Measurements from ENCODE around the gene ZNF280D.

ZNF280D gene

DNA sequence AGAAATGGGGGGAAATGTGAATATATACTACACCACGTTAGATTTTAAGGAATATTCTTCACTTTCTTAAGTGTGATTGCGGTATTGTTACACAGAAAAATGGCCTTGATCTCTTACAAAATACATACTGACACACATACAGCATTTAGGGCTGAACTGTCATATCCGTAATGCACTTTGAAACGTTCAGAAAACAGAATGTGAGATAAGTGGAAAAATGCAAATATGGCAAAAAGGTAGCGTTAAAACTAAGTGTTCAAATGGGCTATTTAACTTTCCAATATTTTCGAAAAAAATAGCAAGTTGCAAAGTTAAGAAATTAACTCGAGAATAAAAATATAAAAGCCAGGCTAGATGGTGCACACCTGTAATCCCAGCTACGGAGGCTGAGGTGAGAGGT is 1.8 kb downstream of the ZNF280D start:
- Histone ChIP-seq H2BK120ac (ENCODE audit: low read depth, low read length) (no peak overlapping the region), H3K36me3 (replicated peaks in 1 of 2; ENCODE audit: control insufficient read depth in 2 of 2, insufficient read depth in 2 of 2, low read length in 2 of 2) (no peaks in the 10 kb centered on the region), H2BK12ac (ENCODE audit: low read length) (no peak overlapping the region), H2BK15ac (ENCODE audit: low read length) (no peak overlapping the region), H3K9ac (ENCODE audit: low read depth, low read length, poor library complexity) (no peak overlapping the region), H2AK5ac (ENCODE audit: low read depth, low read length) (no peak overlapping the region), H3K27ac (replicated peaks; ENCODE audit: low read length) (no peak overlapping the region), H3K23ac (ENCODE audit: low read depth, low read length, poor library complexity) (no peak overlapping the region), H3K4me3 (ENCODE audit: low read length in 2 of 2) (no peak overlapping the region), H2AFZ (ENCODE audit: low read length) (no peak overlapping the region), H3K9me3 (replicated peaks in 1 of 2; ENCODE audit: control insufficient read depth in 2 of 2, insufficient read depth in 1 of 2, low read depth in 1 of 2, low read length in 2 of 2) (peaks cover 3 to 6% of the 10 kb centered on the region in 2 donors), H3K4ac (ENCODE audit: low read length) (no peak overlapping the region), H2BK5ac (ENCODE audit: low read length) (no peak overlapping the region), H3K14ac (ENCODE audit: low read length) (no peak overlapping the region), H3K79me1 (ENCODE audit: low read depth, low read length) (no peaks in the 10 kb centered on the region), H3K27me3 (ENCODE audit: control insufficient read depth in 3 of 3, insufficient read depth in 3 of 3, low read depth in 1 of 3, low read length in 3 of 3) (no peaks in the 10 kb centered on the region), H4K91ac (ENCODE audit: low read depth, low read length, poor library complexity) (no peak overlapping the region), H4K8ac (ENCODE audit: low read depth, low read length) (no peak overlapping the region), H3K4me1 (ENCODE audit: control insufficient read depth in 2 of 2, insufficient read depth in 1 of 2, low read depth in 1 of 2, low read length in 2 of 2) (peaks cover 0 to 2% of the 10 kb centered on the region in 2 donors), H3K18ac (ENCODE audit: low read length) (no peak overlapping the region), H3K4me2 (ENCODE audit: insufficient read depth, low read length, poor library complexity, severe bottlenecking) (no peak overlapping the region)
- no peak for DNase-seq (ENCODE audit: low spot score)
- WGBS, 2 donors (ENCODE audit: extremely low coverage in 2 of 2, insufficient read length in 2 of 2, insufficient replicate concordance in 1 of 2) = no CpG with 5 or more reads among the region's 8 CpGs

GRCh38 chr15:56729561-56729960 is 3.7 kb downstream of the ZNF280D start:
- Histone ChIP-seq H4K91ac (ENCODE audit: low read depth, low read length, poor library complexity) (no peak overlapping the region), H3K4ac (ENCODE audit: low read length) (no peak overlapping the region), H3K27me3 (ENCODE audit: control insufficient read depth in 3 of 3, insufficient read depth in 3 of 3, low read depth in 1 of 3, low read length in 3 of 3) (no peaks in the 10 kb centered on the region), H2BK5ac (ENCODE audit: low read length) (no peak overlapping the region), H3K18ac (ENCODE audit: low read length) (no peak overlapping the region), H3K4me1 (ENCODE audit: control insufficient read depth in 2 of 2, insufficient read depth in 1 of 2, low read depth in 1 of 2, low read length in 2 of 2) (peaks cover 0 to 2% of the 10 kb centered on the region in 2 donors), H3K9ac (ENCODE audit: low read depth, low read length, poor library complexity) (no peak overlapping the region), H2BK120ac (ENCODE audit: low read depth, low read length) (no peak overlapping the region), H3K23ac (ENCODE audit: low read depth, low read length, poor library complexity) (no peak overlapping the region), H3K79me1 (ENCODE audit: low read depth, low read length) (no peaks in the 10 kb centered on the region), H3K14ac (ENCODE audit: low read length) (no peak overlapping the region), H2AFZ (ENCODE audit: low read length) (no peak overlapping the region), H3K27ac (replicated peaks; ENCODE audit: low read length) (no peak overlapping the region), H2BK15ac (ENCODE audit: low read length) (no peak overlapping the region), H3K4me3 (ENCODE audit: low read length in 2 of 2) (no peak overlapping the region), H3K9me3 (replicated peaks in 1 of 2; ENCODE audit: control insufficient read depth in 2 of 2, insufficient read depth in 1 of 2, low read depth in 1 of 2, low read length in 2 of 2) (peaks cover 3 to 6% of the 10 kb centered on the region in 2 donors), H2BK12ac (ENCODE audit: low read length) (no peak overlapping the region), H3K4me2 (ENCODE audit: insufficient read depth, low read length, poor library complexity, severe bottlenecking) (no peak overlapping the region), H4K8ac (ENCODE audit: low read depth, low read length) (no peak overlapping the region), H3K36me3 (replicated peaks in 1 of 2; ENCODE audit: control insufficient read depth in 2 of 2, insufficient read depth in 2 of 2, low read length in 2 of 2) (no peaks in the 10 kb centered on the region), H2AK5ac (ENCODE audit: low read depth, low read length) (no peak overlapping the region)
- DNase-seq (ENCODE audit: low spot score) = no peak
- 100% methylated on average over 1 of the region's 2 CpGs; no CpG with 5 or more reads in 1 of the 2 donors for WGBS, 2 donors (ENCODE audit: extremely low coverage in 2 of 2, insufficient read length in 2 of 2, insufficient replicate concordance in 1 of 2)

DNA sequence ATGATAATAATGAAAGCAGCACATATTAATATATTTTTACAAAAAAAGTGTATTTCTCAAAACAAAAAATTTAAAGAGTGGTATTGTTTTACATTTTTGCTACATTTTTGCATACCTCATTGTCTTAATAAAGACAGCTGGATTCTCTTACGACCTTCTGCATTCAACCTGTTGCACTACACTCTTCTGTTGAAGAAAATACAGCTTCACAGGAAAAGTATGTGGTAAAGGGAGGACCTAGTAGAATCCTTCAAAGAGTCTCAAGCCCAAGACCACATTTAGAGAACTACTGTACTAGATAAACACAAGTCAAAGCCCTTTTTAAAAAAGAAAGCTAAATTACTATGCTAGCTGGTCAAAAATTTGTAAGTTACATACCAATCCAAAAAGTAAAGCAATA is 7.9 kb downstream of the ZNF280D start:
- no peak overlapping the region for H3K4me2 ChIP-seq (ENCODE audit: insufficient read depth, low read length, poor library complexity, severe bottlenecking)
- no peak overlapping the region for H3K27ac ChIP-seq (replicated peaks; ENCODE audit: low read length)
- H3K18ac ChIP-seq (ENCODE audit: low read length) = no peak overlapping the region
- no peak overlapping the region for H2BK5ac ChIP-seq (ENCODE audit: low read length)
- no peak for DNase-seq (ENCODE audit: low spot score)
- no CpG with 5 or more reads among the region's 1 CpG for WGBS, 2 donors (ENCODE audit: extremely low coverage in 2 of 2, insufficient read length in 2 of 2, insufficient replicate concordance in 1 of 2)
- H3K9me3 ChIP-seq (replicated peaks in 1 of 2; ENCODE audit: control insufficient read depth in 2 of 2, insufficient read depth in 1 of 2, low read depth in 1 of 2, low read length in 2 of 2) = no peaks in the 10 kb centered on the region
- no peak overlapping the region for H2AK5ac ChIP-seq (ENCODE audit: low read depth, low read length)
- no peaks in the 10 kb centered on the region for H3K36me3 ChIP-seq (replicated peaks in 1 of 2; ENCODE audit: control insufficient read depth in 2 of 2, insufficient read depth in 2 of 2, low read length in 2 of 2)
- H3K27me3 ChIP-seq (ENCODE audit: control insufficient read depth in 3 of 3, insufficient read depth in 3 of 3, low read depth in 1 of 3, low read length in 3 of 3) = peaks cover 0 to 2% (median 0%) of the 10 kb centered on the region in 3 experiments
- H2BK120ac ChIP-seq (ENCODE audit: low read depth, low read length) = no peak overlapping the region
- no peak overlapping the region for H2BK12ac ChIP-seq (ENCODE audit: low read length)
- no peak overlapping the region for H4K91ac ChIP-seq (ENCODE audit: low read depth, low read length, poor library complexity)
- no peaks in the 10 kb centered on the region for H3K79me1 ChIP-seq (ENCODE audit: low read depth, low read length)
- H3K23ac ChIP-seq (ENCODE audit: low read depth, low read length, poor library complexity) = no peak overlapping the region
- H2BK15ac ChIP-seq (ENCODE audit: low read length) = no peak overlapping the region
- no peak overlapping the region for H3K9ac ChIP-seq (ENCODE audit: low read depth, low read length, poor library complexity)
- no peak overlapping the region for H3K14ac ChIP-seq (ENCODE audit: low read length)
- no peak overlapping the region for H4K8ac ChIP-seq (ENCODE audit: low read depth, low read length)
- H3K4ac ChIP-seq (ENCODE audit: low read length) = no peak overlapping the region
- no peaks in the 10 kb centered on the region for H3K4me1 ChIP-seq (ENCODE audit: control insufficient read depth in 2 of 2, insufficient read depth in 1 of 2, low read depth in 1 of 2, low read length in 2 of 2)
- H2AFZ ChIP-seq (ENCODE audit: low read length) = no peak overlapping the region
- no peak overlapping the region for H3K4me3 ChIP-seq (ENCODE audit: low read length in 2 of 2)

GRCh38 chr15:56724232-56724631 is 9.1 kb downstream of the ZNF280D start:
- Histone ChIP-seq H2BK15ac (ENCODE audit: low read length) (no peak overlapping the region), H3K4me1 (ENCODE audit: control insufficient read depth in 2 of 2, insufficient read depth in 1 of 2, low read depth in 1 of 2, low read length in 2 of 2) (no peaks in the 10 kb centered on the region), H2BK120ac (ENCODE audit: low read depth, low read length) (no peak overlapping the region), H4K91ac (ENCODE audit: low read depth, low read length, poor library complexity) (no peak overlapping the region), H3K9me3 (replicated peaks in 1 of 2; ENCODE audit: control insufficient read depth in 2 of 2, insufficient read depth in 1 of 2, low read depth in 1 of 2, low read length in 2 of 2) (no peaks in the 10 kb centered on the region), H3K23ac (ENCODE audit: low read depth, low read length, poor library complexity) (no peak overlapping the region), H2AFZ (ENCODE audit: low read length) (no peak overlapping the region), H3K18ac (ENCODE audit: low read length) (no peak overlapping the region), H3K79me1 (ENCODE audit: low read depth, low read length) (no peaks in the 10 kb centered on the region), H3K36me3 (replicated peaks in 1 of 2; ENCODE audit: control insufficient read depth in 2 of 2, insufficient read depth in 2 of 2, low read length in 2 of 2) (no peaks in the 10 kb centered on the region), H2AK5ac (ENCODE audit: low read depth, low read length) (no peak overlapping the region), H3K27ac (replicated peaks; ENCODE audit: low read length) (no peak overlapping the region), H3K9ac (ENCODE audit: low read depth, low read length, poor library complexity) (no peak overlapping the region), H3K4ac (ENCODE audit: low read length) (no peak overlapping the region), H3K4me2 (ENCODE audit: insufficient read depth, low read length, poor library complexity, severe bottlenecking) (no peak overlapping the region), H3K4me3 (ENCODE audit: low read length in 2 of 2) (no peak overlapping the region), H3K14ac (ENCODE audit: low read length) (no peak overlapping the region), H4K8ac (ENCODE audit: low read depth, low read length) (no peak overlapping the region), H2BK5ac (ENCODE audit: low read length) (no peak overlapping the region), H3K27me3 (ENCODE audit: control insufficient read depth in 3 of 3, insufficient read depth in 3 of 3, low read depth in 1 of 3, low read length in 3 of 3) (peaks cover 0 to 2% (median 0%) of the 10 kb centered on the region in 3 experiments), H2BK12ac (ENCODE audit: low read length) (no peak overlapping the region)
- WGBS, 2 donors (ENCODE audit: extremely low coverage in 2 of 2, insufficient read length in 2 of 2, insufficient replicate concordance in 1 of 2) = no CpG with 5 or more reads among the region's 3 CpGs
- DNase-seq (ENCODE audit: low spot score) = no peak
